Right ventricle myocardium inferior (tissue), 1 donor: Measurements from ENCODE around the gene DNAJC28. TPM values are rescaled to one million over a fixed set of nuclear protein-coding genes. Genes with fewer than 3 reads are reported as not detected.
"Not testable (repeated sequence)": the region's sequence is repeated elsewhere in the genome, so short reads cannot be mapped to it uniquely, and the experiment has no call there.

ENCODE experiments used
- ATAC-seq: fragments of 200-7000 bp; cut with Tn5 transposase; one replicate; pipeline ENCODE4 v1.9.1; 2020; ENCODE audit warnings: mild to moderate bottlenecking, moderate library complexity
- DNase-seq: peaks from one replicate; pipeline ENCODE4 v3.0.0; 2021; ENCODE audit errors: missing footprints
- intact Hi-C: fragments of 100-400 bp; cut with DNase I; formaldehyde crosslinking; loops from one replicate; pipeline ENCODE4 v1.11.0; 2022
- total RNA-seq: library from RNA; stranded (reverse); fragmentation: NEBNext Ultra II Directional; extraction: Animal tissue kit (Norgen Biotek cat#: 25700); gene quantifications from one replicate; pipeline ENCODE4 v1.2.1, GENCODE V29; 2021
- donor health status: DM: no; HTN: yes; CAD: no; lungs with severe emphysema.

DNAJC28 gene
- total RNA-seq, 1 donor from 2014 or later: 7.6 TPM

GRCh38 chr21:33490991-33491372 lies 534 bp downstream of the DNAJC28 start:
- ATAC-seq: no peak
- DNase-seq: no peak
- intact Hi-C loops: loop anchor here (1.0 kb wide), 1 partner anchor 11 kb away; no protein-coding TSS in a partner anchor

GRCh38 chr21:33488936-33489335 lies 2.6 kb downstream of the DNAJC28 start:
- ATAC-seq (no peak), DNase-seq (no peak)
- intact Hi-C loops: no loop called here

- intact Hi-C loops: no loop called here
- DNase-seq (no peak), ATAC-seq (no peak)
These were observed 3.5 kb downstream of the DNAJC28 start for GRCh38 chr21:33487996-33488395.

GRCh38 chr21:33481314-33481943 lies 10.1 kb downstream of the DNAJC28 start:
- intact Hi-C loops: no loop called here
- ATAC-seq: no peak
- DNase-seq: no peak

- no peak for DNase-seq
- intact Hi-C loops: loop anchor here (1.0 kb wide), 1 partner anchor 11 kb away; the partner anchor contains the start of gene DNAJC28
- no peak for ATAC-seq
These were observed 10.9 kb downstream of the DNAJC28 start for GRCh38 chr21:33480481-33481103.

GRCh38 chr21:33479679-33480480 lies 11.6 kb downstream of the DNAJC28 start, which contains the start of gene TMEM50B:
TMEM50B (minus strand) TSS chr21:33479974; CDS start chr21:33468885, 11,089 bp downstream.
- ATAC-seq: peak; percentile 99
- intact Hi-C loops: loop anchor here (1.0 to 2.0 kb wide), 2 partner anchors 11 to 63 kb away; partner anchors contain the start of genes DNAJC28, GART and SON
- peak; percentile 98 for DNase-seq

GRCh38 chr21:33478935-33479678 lies 12.4 kb downstream of the DNAJC28 start:
- intact Hi-C loops: loop anchor here (2.0 kb wide), 1 partner anchor 64 kb away; the partner anchor contains the start of genes GART and SON
- ATAC-seq: peak; percentile 4
- DNase-seq: no peak

GRCh38 chr21:33478182-33478581 lies 13.3 kb downstream of the DNAJC28 start:
- DNase-seq: no peak
- no peak for ATAC-seq
- intact Hi-C loops: loop anchor here (2.0 kb wide), 1 partner anchor 65 kb away; the partner anchor contains the start of genes GART and SON

GRCh38 chr21:33477066-33477465 lies 14.4 kb downstream of the DNAJC28 start:
- intact Hi-C loops: no loop called here
- no peak for DNase-seq
- no peak for ATAC-seq

GRCh38 chr21:33473344-33473743 lies 18.2 kb downstream of the DNAJC28 start:
- intact Hi-C loops: no loop called here
- no peak for DNase-seq

GRCh38 chr21:33470701-33471100 lies 20.8 kb downstream of the DNAJC28 start:
- intact Hi-C loops: no loop called here
- ATAC-seq (no peak), DNase-seq (no peak)

More at GRCh38 chr21:33473344-33473743, 18.2 kb downstream of the DNAJC28 start:
- no peak for ATAC-seq

GRCh38 chr21:33469183-33469582 lies 22.3 kb downstream of the DNAJC28 start:
- intact Hi-C loops, DNase-seq, ATAC-seq: not testable (repeated sequence)

- ATAC-seq (no peak), DNase-seq (no peak)
- intact Hi-C loops: no loop called here
These were observed 29.8 kb downstream of the DNAJC28 start for GRCh38 chr21:33461538-33462250.

- ATAC-seq (no peak), DNase-seq (no peak)
- intact Hi-C loops: no loop called here
These were observed 32.7 kb downstream of the DNAJC28 start for GRCh38 chr21:33458861-33459260.

GRCh38 chr21:33455686-33456446 lies 35.6 kb downstream of the DNAJC28 start:
- ATAC-seq (no peak), DNase-seq (no peak)
- intact Hi-C loops: no loop called here

GRCh38 chr21:33452362-33452761 lies 39.2 kb downstream of the DNAJC28 start:
- ATAC-seq (no peak), DNase-seq (no peak)
- intact Hi-C loops: no loop called here

- ATAC-seq (no peak), DNase-seq (no peak)
- intact Hi-C loops: no loop called here
These were observed 39.9 kb downstream of the DNAJC28 start for GRCh38 chr21:33451634-33452071.
